Activated CD8-positive, alpha-beta memory T cell treated with anti-CD3 and anti-CD28 coated beads for 4 hours (primary cell): ENCODE data around the gene TEDDM1.
"Not testable (repeated sequence)": the region's sequence is repeated elsewhere in the genome, so short reads cannot be mapped to it uniquely, and the experiment has no call there.

Source experiments
- DNase-seq, 2 donors: peaks; one replicate each; pipeline ENCODE4 v3.0.0-alpha.2; 2020; ENCODE audit warnings: low read depth in 2 of 2

The TEDDM1 gene

DNA sequence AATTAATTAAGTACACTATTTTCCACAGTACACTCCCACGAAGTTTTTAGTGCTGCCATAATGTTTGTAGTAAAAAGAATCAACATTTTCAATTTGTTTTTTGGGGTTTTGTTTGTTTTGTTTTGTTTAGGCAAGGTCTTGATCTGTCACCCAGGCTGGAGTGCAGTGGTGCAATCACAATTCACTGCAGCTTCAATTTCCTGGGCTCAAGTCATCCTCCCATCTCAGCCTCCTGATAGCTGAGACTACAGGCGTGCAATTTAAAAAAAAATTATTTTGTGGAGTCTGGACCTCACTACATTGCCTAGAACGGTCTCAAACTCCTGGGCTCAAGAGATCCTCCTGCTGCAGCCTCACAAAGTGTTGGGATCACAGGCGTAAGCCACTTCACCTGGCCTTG lies 20.3 kb downstream of the TEDDM1 start:
- DNase-seq, result no peak

DNA sequence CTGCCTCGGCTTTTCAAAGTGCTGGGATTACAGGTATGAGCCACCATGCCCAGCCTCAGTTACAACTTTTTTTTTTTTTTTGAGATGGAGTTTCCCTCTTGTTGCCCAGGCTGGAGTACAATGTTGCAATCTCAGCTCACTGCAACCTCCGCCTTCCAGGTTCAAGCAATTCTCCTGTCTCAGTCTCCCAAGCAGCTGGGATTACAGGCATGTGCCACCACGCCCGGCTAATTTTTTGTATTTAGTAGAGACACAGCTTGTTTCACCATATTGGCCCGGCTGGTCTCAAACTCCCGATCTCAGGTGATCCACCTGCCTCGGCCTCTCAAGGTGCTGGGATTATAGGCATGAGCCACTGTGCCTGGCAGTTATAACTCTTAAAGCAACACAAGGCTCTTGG lies 20.7 kb downstream of the TEDDM1 start:
- not testable (repeated sequence) for DNase-seq

DNA sequence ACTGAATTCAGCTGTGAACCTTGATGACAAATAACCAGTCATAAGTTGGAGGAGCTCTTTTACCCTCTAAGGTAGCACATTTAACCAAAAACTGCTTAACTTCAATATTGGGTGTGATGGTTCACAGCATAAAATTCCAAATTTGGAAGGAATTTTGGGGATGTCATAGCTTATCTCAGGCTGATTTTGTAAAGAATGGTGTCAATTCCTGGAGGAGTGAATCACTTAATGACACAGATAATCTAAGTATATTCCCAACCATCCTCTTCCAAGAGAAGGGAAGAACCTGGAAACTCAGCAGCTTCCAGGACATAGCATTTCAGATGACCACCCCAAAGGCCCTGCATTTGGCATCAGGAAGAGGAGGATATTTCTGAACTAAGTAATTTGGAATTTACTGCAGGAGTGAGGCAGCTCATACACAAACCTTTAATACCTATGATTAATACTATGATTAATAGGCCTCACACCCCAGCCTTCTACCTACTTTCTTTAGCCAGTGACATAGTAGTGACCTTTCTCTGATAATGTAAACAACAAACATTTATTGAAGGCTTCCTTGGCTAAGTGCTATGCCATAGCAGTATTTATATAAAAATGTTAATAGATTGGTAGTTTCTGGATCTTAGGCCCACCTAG lies 23.4 kb downstream of the TEDDM1 start:
- no peak for DNase-seq

DNA sequence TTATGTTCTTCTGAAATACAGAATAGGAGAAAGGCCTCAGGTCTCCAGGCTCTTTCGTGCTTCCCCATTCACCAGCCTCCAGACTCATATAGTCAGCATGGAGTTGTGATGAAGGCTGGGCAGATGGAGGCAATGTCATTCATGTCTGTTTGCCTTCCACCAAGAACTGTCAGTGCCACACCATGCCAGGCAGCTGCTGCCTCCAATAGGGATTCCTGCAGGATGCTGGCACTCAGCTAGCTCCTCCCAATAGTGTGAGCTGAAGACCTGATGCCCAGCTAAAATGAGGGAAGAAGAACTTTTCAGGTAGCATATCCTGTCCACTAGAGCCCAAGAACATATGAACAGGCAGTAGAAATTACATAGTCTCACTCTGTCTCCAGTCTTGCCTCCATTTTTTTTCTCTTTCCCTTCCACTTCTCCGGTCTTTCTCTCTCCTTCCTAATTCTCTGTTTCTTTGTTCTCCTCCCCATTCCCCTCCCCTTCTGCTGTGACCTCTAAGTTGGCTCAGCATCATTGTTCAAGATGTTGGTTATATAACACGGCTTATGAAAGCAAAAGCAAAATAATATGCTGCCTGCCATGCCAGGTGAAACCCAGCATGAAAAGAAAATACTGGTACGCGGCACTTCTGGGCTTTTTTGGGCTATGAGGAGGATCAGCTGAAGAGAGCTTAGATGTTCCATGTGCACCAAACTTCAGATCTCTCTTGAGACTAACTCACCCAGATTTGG lies 26.2 kb downstream of the TEDDM1 start:
- no peak for DNase-seq

GRCh38 chr1:182370532-182370931 lies 29.9 kb downstream of the TEDDM1 start:
- no peak for DNase-seq

- no peak for DNase-seq
Measured at GRCh38 chr1:182368903-182369302, 31.6 kb downstream of the TEDDM1 start.

DNA sequence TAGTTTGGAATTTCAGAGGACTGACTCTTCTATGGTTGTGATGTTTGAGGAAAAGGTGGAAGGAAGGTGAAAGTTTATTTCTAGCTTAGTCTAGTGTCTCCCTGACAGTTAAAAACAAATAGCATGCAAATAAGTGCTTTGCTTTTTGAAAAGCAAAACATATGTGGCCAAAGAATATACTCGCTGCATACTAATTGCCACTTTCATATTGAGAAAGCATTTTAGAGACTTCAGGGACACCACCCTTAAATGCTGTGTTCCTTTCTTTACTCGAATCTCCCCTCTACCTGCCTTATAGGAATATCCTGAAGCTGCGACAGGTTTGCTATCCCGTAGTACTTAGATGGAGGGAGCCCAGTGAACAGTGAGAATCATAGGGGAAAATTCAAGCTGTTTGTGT lies 32.1 kb downstream of the TEDDM1 start:
- no peak for DNase-seq

- DNase-seq, result no peak
Measured at GRCh38 chr1:182367926-182368325, 32.5 kb downstream of the TEDDM1 start.

- DNase-seq, result no peak
Measured at GRCh38 chr1:182366596-182366995, 33.9 kb downstream of the TEDDM1 start.

DNA sequence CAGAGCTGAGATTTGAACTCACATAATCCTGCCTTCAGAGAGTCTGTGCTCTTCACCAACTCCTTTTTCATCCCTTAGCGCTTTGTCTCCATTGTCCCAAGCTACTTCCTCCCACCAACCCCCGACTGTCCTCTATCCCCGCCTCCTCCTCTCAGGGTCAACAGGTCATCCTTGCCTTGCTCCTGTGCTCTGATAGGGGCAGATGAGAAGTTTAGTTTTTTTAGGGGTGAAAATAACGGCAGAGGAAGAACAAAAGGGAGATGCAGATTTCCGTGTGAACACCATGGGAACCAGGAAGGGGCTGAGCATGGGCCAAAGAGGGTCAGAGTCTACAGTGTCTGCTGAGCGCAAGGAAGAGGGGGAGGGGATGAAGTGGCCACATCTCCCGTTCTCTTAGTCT lies 40.8 kb downstream of the TEDDM1 start:
- no peak for DNase-seq

- DNase-seq, result no peak
Measured at GRCh38 chr1:182357913-182358312, 42.6 kb downstream of the TEDDM1 start.

DNA sequence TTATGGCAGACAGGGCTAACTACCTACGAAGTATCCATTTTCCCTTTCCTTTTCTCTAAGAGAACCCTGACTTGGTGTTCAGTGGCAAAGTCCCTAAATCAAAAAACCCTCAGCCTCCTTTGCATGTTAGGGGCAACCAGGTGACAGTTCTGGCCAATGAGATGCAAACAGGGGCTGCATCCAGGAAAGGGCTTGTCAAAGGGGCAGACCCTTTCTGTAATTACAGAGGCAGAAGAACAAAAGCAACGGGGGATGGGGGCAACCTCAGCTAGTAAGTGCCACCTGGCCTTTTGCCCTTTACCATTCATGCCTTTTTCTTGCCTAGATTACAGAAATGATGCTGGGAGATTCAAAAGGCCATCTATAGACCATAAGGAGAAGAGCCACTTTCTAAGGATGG lies 43.3 kb downstream of the TEDDM1 start:
- no peak for DNase-seq

- DNase-seq, result no peak
Measured at GRCh38 chr1:182355723-182356098, 44.8 kb downstream of the TEDDM1 start.

DNA sequence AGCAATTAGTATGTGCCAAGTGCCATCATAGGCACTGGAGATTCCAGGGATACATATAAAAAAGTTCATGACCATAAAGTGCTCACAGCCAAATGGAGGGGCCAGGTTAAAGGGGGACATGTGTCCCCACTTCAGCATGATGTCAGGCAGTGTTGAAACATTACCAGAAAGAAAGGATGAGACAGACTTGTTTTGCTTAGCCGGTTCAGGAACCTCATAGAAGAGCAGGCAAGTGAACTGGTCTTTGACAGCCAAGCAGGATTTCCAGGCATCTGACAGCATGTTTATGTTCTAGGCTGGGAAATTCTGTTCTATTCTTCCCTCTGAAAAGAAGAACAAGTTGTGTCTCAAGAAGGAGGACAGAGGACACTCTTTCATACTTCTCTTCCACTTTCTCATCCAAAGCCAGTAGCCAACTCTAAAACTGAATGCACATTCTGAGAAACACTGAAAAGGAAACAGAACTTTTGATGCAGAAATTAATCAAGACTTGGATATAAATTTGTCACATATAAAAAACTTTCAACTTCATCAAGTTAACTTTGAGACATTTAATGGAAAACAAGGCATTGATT lies 48.6 kb downstream of the TEDDM1 start:
- DNase-seq, result no peak

DNA sequence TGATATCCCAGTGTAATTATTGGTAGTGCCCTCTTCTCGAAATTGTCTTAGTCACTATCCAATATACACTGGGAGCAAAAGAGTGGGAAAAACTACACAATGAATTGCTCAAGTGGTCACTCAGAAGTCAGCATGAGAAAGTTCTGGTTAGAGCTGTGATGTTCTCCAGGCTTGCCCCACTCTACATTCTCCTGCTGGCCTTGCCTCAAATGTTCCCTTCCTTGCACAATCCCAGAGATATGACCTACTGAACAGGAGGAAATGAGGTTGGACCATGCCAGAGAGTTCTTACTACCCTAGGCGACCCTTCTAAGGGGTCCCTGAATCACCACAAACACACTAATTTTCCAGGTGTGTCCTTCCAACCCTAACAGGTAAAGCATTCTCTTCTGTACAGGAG lies 49.6 kb downstream of the TEDDM1 start:
- no peak for DNase-seq

DNA sequence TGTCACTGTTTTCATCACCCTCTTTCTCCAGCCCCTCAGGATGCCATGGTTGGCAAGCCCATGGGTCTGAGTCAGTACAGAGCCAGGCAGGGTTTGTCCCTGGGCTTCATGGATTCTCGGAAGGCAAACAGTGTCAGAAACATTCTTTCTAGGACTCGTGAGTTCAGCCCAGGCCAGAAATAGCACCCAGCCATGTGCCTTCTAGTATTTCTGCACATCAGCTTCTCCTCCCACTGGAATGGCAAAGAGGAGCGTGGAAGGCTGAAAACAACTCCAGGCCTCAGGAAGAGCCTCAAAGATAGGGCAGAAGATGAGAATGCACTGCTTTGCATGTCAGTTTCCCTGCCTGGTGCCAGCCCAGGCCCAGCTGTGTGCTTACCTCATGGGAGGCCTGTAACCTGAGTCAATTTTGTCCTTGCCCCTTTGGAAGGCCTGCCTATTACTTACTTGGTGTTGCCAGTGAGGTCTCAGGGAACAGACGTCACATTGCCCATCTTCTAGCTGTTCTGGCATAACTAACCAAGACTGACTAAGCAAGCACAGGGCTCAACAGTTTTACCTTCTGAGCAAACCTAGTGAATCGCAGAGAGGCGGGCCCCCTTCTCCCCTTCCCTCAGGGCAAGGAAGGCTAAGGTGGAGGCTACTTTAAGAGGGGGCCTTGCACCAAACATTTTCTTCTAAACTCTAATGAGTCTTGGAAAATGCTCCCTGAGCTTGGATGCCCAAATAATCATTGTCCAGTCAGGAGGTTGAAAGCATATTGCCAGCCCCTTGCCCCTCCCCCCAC lies 51.3 kb downstream of the TEDDM1 start:
- DNase-seq, result no peak
